H1 (cell line): ENCODE data around the gene CHST12. TPM values are rescaled to one million over a fixed set of nuclear protein-coding genes. Genes with fewer than 3 reads are reported as not detected.

ENCODE experiments used
- CTCF ChIA-PET: fragments of 300-600 bp; sonication (Branson Sonifier 250); formaldehyde crosslinking; loops from one replicate; lab custom pipeline; 2021; ENCODE audit not compliant: partially characterized antibody; lab: Charles Lee
- POLR2A ChIA-PET: fragments of 300-600 bp; sonication (Branson Sonifier 250); formaldehyde crosslinking; loops from one replicate; lab custom pipeline; 2021; ENCODE audit warnings: inconsistent platforms; ENCODE audit not compliant: partially characterized antibody; lab: Charles Lee
- DNase-seq, 2 experiments: peaks; one replicate each; pipeline versions ENCODE4 v3.0.0 to v3.0.0-alpha.2; 2010 to 2022; ENCODE audit warnings: low spot score in 2 of 2, low read depth in 1 of 2, mixed read lengths in 1 of 2
- FAIRE-seq: peaks from 2 replicates; lab custom pipeline; 2011; peaks lifted over from hg19 to GRCh38; lab: Jason Lieb, UNC
- H2AFZ ChIP-seq: 2 replicates; pipeline ENCODE4 v1.8.1; 2012; ENCODE audit warnings: low read length, inconsistent platforms
- H2AK5ac ChIP-seq: 2 replicates; pipeline ENCODE4 v1.6.1; 2013; ENCODE audit warnings: low read depth, low read length
- H2BK120ac ChIP-seq: replicated peaks from 2 replicates; pipeline ENCODE3; 2013; ENCODE audit warnings: low read depth, low read length, inconsistent platforms
- H2BK12ac ChIP-seq: 2 replicates; pipeline ENCODE4 v1.6.1; 2013; ENCODE audit warnings: low read depth, low read length
- H2BK15ac ChIP-seq: 2 replicates; pipeline ENCODE4 v1.6.1; 2013; ENCODE audit warnings: low read length
- H2BK20ac ChIP-seq: 2 replicates; pipeline ENCODE4 v1.6.1; 2013; ENCODE audit warnings: low read length
- H2BK5ac ChIP-seq: 2 replicates; pipeline ENCODE4 v1.6.1; 2013; ENCODE audit warnings: low read depth, low read length
- H3K14ac ChIP-seq: 2 replicates; pipeline ENCODE4 v1.6.1; 2013; ENCODE audit warnings: inconsistent platforms; ENCODE audit not compliant: insufficient read length
- H3K18ac ChIP-seq: 2 replicates; pipeline ENCODE4 v1.6.1; 2013; ENCODE audit warnings: low read length; ENCODE audit errors: extremely low read depth
- H3K23ac ChIP-seq: 2 replicates; pipeline ENCODE4 v1.6.1; 2013; ENCODE audit warnings: inconsistent platforms; ENCODE audit not compliant: insufficient read length
- H3K23me2 ChIP-seq: 2 replicates; pipeline ENCODE4 v1.6.1; 2013; ENCODE audit warnings: low read depth, low read length
- H3K27ac ChIP-seq: 2 replicates; pipeline ENCODE4 v1.6.1; 2011; ENCODE audit warnings: low read depth, low read length, inconsistent platforms
- H3K27me3 ChIP-seq, 4 experiments: replicated peaks in 1 of 4; 1 replicate in 1 of 4; 2 replicates in 3 of 4; pipeline versions ENCODE4 v1.6.1 to v1.8.1; 2011 to 2013; ENCODE audit warnings: low read length in 3 of 4, mild to moderate bottlenecking in 3 of 4, inconsistent platforms in 2 of 4, mixed read lengths in 2 of 4, moderate library complexity in 1 of 4; ENCODE audit not compliant: control insufficient read depth in 3 of 4, insufficient read depth in 3 of 4; ENCODE audit errors: extremely low read depth in 1 of 4
- H3K36me3 ChIP-seq, 4 experiments: 2 replicates each; pipeline versions ENCODE4 v1.6.1 to v1.8.1; 2011 to 2013; ENCODE audit warnings: mild to moderate bottlenecking in 4 of 4, low read length in 3 of 4, moderate library complexity in 2 of 4, control low read depth in 1 of 4, inconsistent platforms in 1 of 4; ENCODE audit not compliant: insufficient read depth in 4 of 4, control insufficient read depth in 2 of 4
- H3K4ac ChIP-seq: replicated peaks from 2 replicates; pipeline ENCODE3; 2013; ENCODE audit warnings: low read length, low read depth, mixed read lengths, inconsistent platforms; ENCODE audit not compliant: insufficient read length
- H3K4me1 ChIP-seq, 4 experiments: replicated peaks in 1 of 4; 1 replicate in 1 of 4; 2 replicates in 3 of 4; pipeline versions ENCODE4 v1.6.1 to v1.8.1; 2011 to 2013; ENCODE audit warnings: low read length in 3 of 4, inconsistent platforms in 2 of 4, mixed read lengths in 1 of 4; ENCODE audit not compliant: insufficient read depth in 4 of 4, control insufficient read depth in 3 of 4
- H3K4me2 ChIP-seq, 2 experiments: 2 replicates each; pipeline versions ENCODE4 v1.6.1 to v1.8.1; 2011 to 2013; ENCODE audit warnings: low read depth in 2 of 2, low read length in 2 of 2, control low read depth in 1 of 2, inconsistent platforms in 1 of 2, mild to moderate bottlenecking in 1 of 2; ENCODE audit not compliant: insufficient read depth in 1 of 2
- H3K4me3 ChIP-seq, 4 experiments: fragments of 200-600, 300-600 bp in 1 of 4; sonication (generic), shearing (Covaris generic), sonication (Bioruptor Twin) in 1 of 4; 2 replicates each; pipeline versions ENCODE4 v1.5.1 to v1.8.1; 2011 to 2016; ENCODE audit warnings: low read length in 4 of 4, low read depth in 3 of 4, control low read depth in 2 of 4, inconsistent platforms in 2 of 4, mild to moderate bottlenecking in 2 of 4, mixed read lengths in 1 of 4, moderate library complexity in 1 of 4; ENCODE audit not compliant: insufficient read depth in 2 of 4; ENCODE audit errors: extremely low read depth in 1 of 4
- H3K56ac ChIP-seq: replicated peaks from 2 replicates; pipeline ENCODE3; 2013; ENCODE audit warnings: low read depth, mild to moderate bottlenecking, mixed read lengths, low read length, inconsistent platforms; ENCODE audit not compliant: insufficient read length
- H3K79me1 ChIP-seq: 2 replicates; pipeline ENCODE4 v1.6.1; 2013; ENCODE audit warnings: low read depth, low read length, control low read depth
- H3K79me2 ChIP-seq, 2 experiments: 2 replicates each; pipeline versions ENCODE4 v1.6.1 to v1.8.1; 2012 to 2013; ENCODE audit warnings: low read length in 2 of 2, mild to moderate bottlenecking in 2 of 2, inconsistent platforms in 1 of 2; ENCODE audit not compliant: insufficient read depth in 2 of 2, control insufficient read depth in 1 of 2
- H3K9ac ChIP-seq, 4 experiments: replicated peaks in 1 of 4; 1 replicate in 1 of 4; 2 replicates in 3 of 4; pipeline versions ENCODE4 v1.6.1 to v1.8.1; 2011 to 2013; ENCODE audit warnings: low read depth in 3 of 4, low read length in 3 of 4, control low read depth in 2 of 4, mild to moderate bottlenecking in 2 of 4, moderate library complexity in 2 of 4, inconsistent platforms in 1 of 4; ENCODE audit errors: extremely low read depth in 1 of 4
- H3K9me3 ChIP-seq, 2 experiments: 2 replicates each; pipeline versions ENCODE4 v1.6.1 to v1.8.1; 2012 to 2013; ENCODE audit warnings: mild to moderate bottlenecking in 2 of 2, moderate library complexity in 2 of 2, control low read depth in 1 of 2, inconsistent platforms in 1 of 2, low read depth in 1 of 2, low read length in 1 of 2, mixed read lengths in 1 of 2; ENCODE audit not compliant: insufficient read depth in 2 of 2
- H4K20me1 ChIP-seq, 2 experiments: replicated peaks in 1 of 2; 2 replicates each; pipeline versions ENCODE3 to v1.8.1; 2011 to 2013; ENCODE audit warnings: inconsistent platforms in 2 of 2, low read length in 2 of 2, mild to moderate bottlenecking in 1 of 2; ENCODE audit not compliant: insufficient read depth in 2 of 2, control insufficient read depth in 1 of 2
- H4K5ac ChIP-seq: 2 replicates; pipeline ENCODE4 v1.6.1; 2013; ENCODE audit warnings: low read length, low read depth, mixed read lengths, inconsistent platforms; ENCODE audit not compliant: insufficient read length
- H4K8ac ChIP-seq: 2 replicates; pipeline ENCODE4 v1.8.0; 2013; ENCODE audit warnings: mild to moderate bottlenecking, moderate library complexity, low read length, inconsistent platforms; ENCODE audit not compliant: insufficient read depth; ENCODE audit errors: extremely low read depth
- H4K91ac ChIP-seq: replicated peaks from 2 replicates; pipeline ENCODE3; 2013; ENCODE audit warnings: low read length, mixed read lengths, inconsistent platforms; ENCODE audit not compliant: insufficient read length
- HDAC6 ChIP-seq: IDR thresholded peaks from one replicate; pipeline ENCODE4 v1.7.1; 2012; ENCODE audit warnings: low read depth, mild to moderate bottlenecking, inconsistent platforms, low read length, moderate library complexity
- TCF12 ChIP-seq: IDR thresholded peaks from 2 replicates; pipeline ENCODE4 v1.6.1; 2011; ENCODE audit warnings: low read depth, mild to moderate bottlenecking, low read length
- WGBS, 2 experiments: shearing (Covaris generic) in 1 of 2; methylation state at CpG; one replicate each; pipeline versions ENCODE4 v1.1.6 to v1.1.7; 2013 to 2015; ENCODE audit warnings: low lambda C conversion rate in 2 of 2, mixed read lengths in 2 of 2, inconsistent platforms in 1 of 2, low coverage in 1 of 2, missing lambda C conversion rate in 1 of 2; ENCODE audit not compliant: insufficient replicate concordance in 2 of 2, insufficient coverage in 1 of 2, insufficient read length in 1 of 2; ENCODE audit errors: extremely low coverage in 1 of 2, missing lambda C conversion rate in 1 of 2; 5-methylcytosine and 5-hydroxymethylcytosine counted together
- polyA plus RNA-seq, 7 experiments: library from polyadenylated mRNA; depleted of rRNA in 3 of 7; stranded (reverse) in 5 of 7; unstranded in 2 of 7; fragments of >200 nt in 5 of 7; fragments of 200-250 nt in 2 of 7; gene quantifications; 1 replicate in 5 of 7; 2 replicates in 1 of 7; 4 replicates in 1 of 7; pipeline versions ENCODE4 v1.2.1 to v1.2.3, GENCODE V29; 2011 to 2013; ENCODE audit warnings: missing spikeins in 2 of 7, mixed read lengths in 2 of 7
- total RNA-seq: library from RNA; stranded (reverse); fragmentation: NEBNext Ultra II Directional; extraction: Animal tissue kit (Norgen Biotek cat#: 25700); gene quantifications from 2 replicates; pipeline ENCODE4 v1.2.1, GENCODE V29; 2021

CHST12 gene
- total and polyA plus RNA-seq, 2 of the 8 experiments (the other 6 are each of a cell fraction or from before 2014, with no cell fraction given) = 13.4 to 24.1 TPM

GRCh38 chr7:2405601-2406345 is 2.4 kb downstream of the CHST12 start:
- no peak overlapping the region for H4K8ac ChIP-seq
- H3K14ac ChIP-seq = no peak overlapping the region
- H3K36me3 ChIP-seq = no peaks in the 10 kb centered on the region
- no peak overlapping the region for H2AK5ac ChIP-seq
- no peak overlapping the region for H2BK15ac ChIP-seq
- no peaks in the 10 kb centered on the region for H3K9me3 ChIP-seq
- H4K91ac ChIP-seq = no peak overlapping the region
- peaks cover 0 to 3% (median under 1%) of the 10 kb centered on the region in 4 experiments; a peak in 2 of 7 replicates for H3K4me1 ChIP-seq
- no peak overlapping the region for H3K4ac ChIP-seq
- peaks cover 6% of the 10 kb centered on the region; the same call in 1 of the 2 replicates for H3K23me2 ChIP-seq
- ChIA-PET CTCF (interaction anchor here (0.9 to 3.1 kb wide), 5 partner anchors 21 to 63 kb away, joined by 3 to 12 read pairs (median 5); no protein-coding TSS in a partner anchor), POLR2A (interaction anchor here (0.7 kb wide), 2 partner anchors 12 to 20 kb away, joined by 3 read pairs; no protein-coding TSS in a partner anchor)
- H3K27ac ChIP-seq = no peak overlapping the region
- no peak overlapping the region for H2BK12ac ChIP-seq
- H2BK5ac ChIP-seq = no peak overlapping the region
- H2BK120ac ChIP-seq = no peak overlapping the region
- peaks cover 5% of the 10 kb centered on the region for H3K79me1 ChIP-seq
- no peak overlapping the region for H3K18ac ChIP-seq
- no peaks in the 10 kb centered on the region for H3K27me3 ChIP-seq
- H3K56ac ChIP-seq = no peak overlapping the region
- H3K9ac ChIP-seq = no peak overlapping the region
- no peak overlapping the region for H3K4me3 ChIP-seq
- no peak overlapping the region for H2BK20ac ChIP-seq
- H4K5ac ChIP-seq = no peak overlapping the region
- WGBS, 2 experiments = 88% methylated on average over 21 of the region's 21 CpGs; no CpG with 5 or more reads in 1 of the 2 experiments
- no peak overlapping the region for H2AFZ ChIP-seq
- no peak overlapping the region; a peak in 1 of 4 replicates for H3K4me2 ChIP-seq
- no peak overlapping the region for H3K23ac ChIP-seq
- FAIRE-seq = no peak
- DNase-seq = no peak
- H4K20me1 ChIP-seq = peaks cover 4 to 5% of the 10 kb centered on the region in 2 experiments
- peaks cover 0 to 28% of the 10 kb centered on the region in 2 experiments; a peak in 1 of 4 replicates for H3K79me2 ChIP-seq
- TF ChIP-seq TCF12 (no peak), HDAC6 (no peak)
